A673 (cell line): ENCODE data around the gene OSBPL1A. TPM values are rescaled to one million over a fixed set of nuclear protein-coding genes. Genes with fewer than 3 reads are reported as not detected.

Experiments
- BruUV-seq: library from RNA; stranded (reverse); fragments of 400-500 nt; replicated peaks from 2 replicates; lab custom pipeline; 2021; lab: Mats Ljungman, UMichigan
- CTCF ChIA-PET: fragments of 300-600 bp; sonication (Branson Sonifier 250); formaldehyde crosslinking; loops from one replicate; lab custom pipeline; 2022; ENCODE audit warnings: antibody characterized with exemption; lab: Charles Lee
- POLR2A ChIA-PET: fragments of 300-600 bp; sonication (Branson Sonifier 250); formaldehyde crosslinking; loops from one replicate; lab custom pipeline; 2022; ENCODE audit warnings: antibody characterized with exemption; ENCODE audit not compliant: low non-redundant PET; lab: Charles Lee
- DNase-seq: peaks from one replicate; pipeline ENCODE4 v3.0.0-alpha.2; 2015; ENCODE audit warnings: low spot score
- H3K27ac ChIP-seq: fragments of 200-600 bp; sonication (generic); 2 replicates; pipeline ENCODE4 v1.5.1; 2016; ENCODE audit warnings: mixed run types, low read depth, mild to moderate bottlenecking, mixed read lengths, antibody characterized with exemption, low read length; ENCODE audit not compliant: poor library complexity, severe bottlenecking
- H3K27me3 ChIP-seq: fragments of 200-600 bp; sonication (generic); replicated peaks from 2 replicates; pipeline ENCODE4 v1.6.1; 2017; ENCODE audit warnings: mixed run types, low read depth, mild to moderate bottlenecking, mixed read lengths, antibody characterized with exemption, low read length; ENCODE audit not compliant: insufficient read depth, poor library complexity
- H3K36me3 ChIP-seq: fragments of 200-600 bp; sonication (generic); 2 replicates; pipeline ENCODE4 v1.6.1; 2016; ENCODE audit warnings: mixed run types, mild to moderate bottlenecking, mixed read lengths, antibody characterized with exemption, low read length; ENCODE audit not compliant: insufficient read depth, poor library complexity, severe bottlenecking
- H3K4me1 ChIP-seq: fragments of 200-600 bp; sonication (generic); 2 replicates; pipeline ENCODE4 v1.6.1; 2017; ENCODE audit warnings: mixed run types, mild to moderate bottlenecking, mixed read lengths, antibody characterized with exemption, low read length; ENCODE audit not compliant: insufficient read depth, poor library complexity, severe bottlenecking
- H3K4me3 ChIP-seq: fragments of 200-600 bp; sonication (generic); 2 replicates; pipeline ENCODE4 v1.5.1; 2016; ENCODE audit warnings: low read depth, mixed run types, mild to moderate bottlenecking, mixed read lengths, low read length; ENCODE audit not compliant: poor library complexity, severe bottlenecking
- H3K9me3 ChIP-seq: fragments of 200-600 bp; sonication (generic); 2 replicates; pipeline ENCODE4 v1.6.1; 2016; ENCODE audit warnings: mixed run types, low read depth, mild to moderate bottlenecking, mixed read lengths, antibody characterized with exemption, low read length; ENCODE audit not compliant: poor library complexity, severe bottlenecking
- CTCF ChIP-seq: fragments of 300-800, 200-600 bp; sonication (generic); conservative IDR thresholded peaks from 2 replicates; pipeline ENCODE4 v1.5.1; 2017; ENCODE audit warnings: low read depth, mild to moderate bottlenecking, antibody characterized with exemption, low read length, moderate library complexity, mixed read lengths
- EZH2 ChIP-seq: fragments of 200-600 bp; sonication (generic); IDR thresholded peaks from 2 replicates; pipeline ENCODE4 v1.6.1; 2017; ENCODE audit warnings: borderline replicate concordance, low read depth, mild to moderate bottlenecking, mixed read lengths, antibody characterized with exemption, low read length; ENCODE audit not compliant: poor library complexity, severe bottlenecking
- intact Hi-C: fragments of 100-400 bp; cut with micrococcal nuclease; formaldehyde crosslinking; loops from one replicate; pipeline ENCODE4 v1.10.0; 2022; ENCODE audit not compliant: unreplicated experiment
- total RNA-seq: library from RNA; stranded (reverse); gene quantifications from 2 replicates; pipeline ENCODE4 v1.2.3, GENCODE V29; 2021

The OSBPL1A gene
- total RNA-seq, 1 experiment from 2014 or later: 26.1 TPM

GRCh38 chr18:24326211-24326610, 71.4 kb downstream of the OSBPL1A start:
- no peak overlapping the region for H3K27ac ChIP-seq
- ChIA-PET CTCF (no interaction called here), POLR2A (no interaction called here)
- no peaks in the 10 kb centered on the region for H3K4me1 ChIP-seq
- no peak for DNase-seq
- BruUV-seq: no TSS peak
- TF ChIP-seq CTCF (no peak), EZH2 (no peak)
- no peak overlapping the region for H3K4me3 ChIP-seq
- intact Hi-C loops: no loop called here
- no peaks in the 10 kb centered on the region for H3K9me3 ChIP-seq
- H3K36me3 ChIP-seq: no peaks in the 10 kb centered on the region
- H3K27me3 ChIP-seq: no peaks in the 10 kb centered on the region

DNA sequence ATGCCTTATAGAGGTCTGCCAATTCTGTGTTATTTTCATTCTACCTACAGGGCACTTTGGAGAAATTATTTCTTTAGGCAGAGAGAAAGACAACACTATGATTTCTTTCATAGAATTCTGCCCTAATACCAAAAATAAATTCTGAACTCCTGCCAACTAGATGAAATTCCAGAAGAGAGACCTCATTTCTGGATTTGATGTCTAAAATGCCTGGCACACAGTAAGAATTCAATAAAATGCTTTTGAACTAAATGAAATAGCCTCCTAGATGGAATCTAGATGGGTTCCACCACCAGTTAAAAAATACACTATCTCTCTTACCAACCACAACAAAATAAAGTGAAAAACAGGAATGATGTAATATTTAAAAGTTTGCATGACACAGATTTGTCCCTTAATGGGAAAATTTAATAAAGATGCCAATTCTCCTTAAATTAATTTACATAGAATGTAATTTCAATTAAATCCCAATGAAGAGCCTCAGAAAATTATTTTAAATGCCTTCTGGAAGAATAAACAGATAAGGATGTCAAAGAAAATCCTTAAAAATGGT, 75.0 kb downstream of the OSBPL1A start:
- Histone ChIP-seq H3K27ac (no peak overlapping the region), H3K36me3 (no peaks in the 10 kb centered on the region), H3K9me3 (no peaks in the 10 kb centered on the region), H3K27me3 (no peaks in the 10 kb centered on the region), H3K4me3 (no peak overlapping the region), H3K4me1 (no peaks in the 10 kb centered on the region)
- CTCF ChIA-PET: no interaction called here
- no peak for TF ChIP-seq EZH2
- no peak for TF ChIP-seq CTCF
- DNase-seq: no peak
- BruUV-seq: no TSS peak
- POLR2A ChIA-PET: interaction anchor here (0.7 kb wide), 1 partner anchor 154 kb away, joined by 13 read pairs; no protein-coding TSS in a partner anchor
- intact Hi-C loops: no loop called here

- H3K36me3 ChIP-seq: no peaks in the 10 kb centered on the region
- TF ChIP-seq CTCF (no peak), EZH2 (no peak)
- intact Hi-C loops: no loop called here
- no peaks in the 10 kb centered on the region for H3K4me1 ChIP-seq
- no peak overlapping the region for H3K4me3 ChIP-seq
- no TSS peak for BruUV-seq
- no peaks in the 10 kb centered on the region for H3K27me3 ChIP-seq
- POLR2A ChIA-PET: no interaction called here
- no peak for DNase-seq
- H3K9me3 ChIP-seq: no peaks in the 10 kb centered on the region
- CTCF ChIA-PET: no interaction called here
- no peak overlapping the region for H3K27ac ChIP-seq
Measured at GRCh38 chr18:24321071-24321470, 76.6 kb downstream of the OSBPL1A start.
